ENCODE data around the gene CDH23.
A peak's percentile ranks its signal among the peaks of the same experiment; 100 is the strongest.

Gene CDH23

DNA sequence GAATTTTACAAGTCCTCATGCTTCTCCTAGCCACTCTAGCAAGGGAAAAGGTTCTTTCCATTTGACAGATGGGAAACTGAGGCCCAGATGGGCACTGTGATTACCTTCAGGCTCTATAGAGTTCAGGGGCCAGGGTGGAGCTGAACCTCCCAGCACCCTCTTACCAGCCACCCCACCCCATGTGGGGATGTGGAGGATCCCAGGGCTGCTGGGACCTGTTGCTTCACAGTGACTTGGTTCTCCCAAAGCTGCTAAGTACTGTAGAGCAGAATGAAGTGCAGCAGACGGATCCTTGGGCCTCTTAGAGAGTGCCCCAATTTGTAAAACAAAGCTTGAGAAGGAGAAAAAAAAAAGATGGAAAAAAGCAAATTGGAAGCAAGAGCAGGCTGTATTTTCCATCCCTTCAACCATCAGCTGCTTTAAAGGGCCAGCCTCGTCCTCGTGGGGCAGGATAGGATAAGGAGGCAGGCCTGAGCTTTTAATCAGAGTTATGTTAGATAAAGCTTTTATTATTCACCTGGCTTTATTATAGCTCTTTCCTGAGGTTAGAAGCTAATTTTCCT lies 147.0 kb downstream of the CDH23 start:
- DNase-seq = no peak

DNA sequence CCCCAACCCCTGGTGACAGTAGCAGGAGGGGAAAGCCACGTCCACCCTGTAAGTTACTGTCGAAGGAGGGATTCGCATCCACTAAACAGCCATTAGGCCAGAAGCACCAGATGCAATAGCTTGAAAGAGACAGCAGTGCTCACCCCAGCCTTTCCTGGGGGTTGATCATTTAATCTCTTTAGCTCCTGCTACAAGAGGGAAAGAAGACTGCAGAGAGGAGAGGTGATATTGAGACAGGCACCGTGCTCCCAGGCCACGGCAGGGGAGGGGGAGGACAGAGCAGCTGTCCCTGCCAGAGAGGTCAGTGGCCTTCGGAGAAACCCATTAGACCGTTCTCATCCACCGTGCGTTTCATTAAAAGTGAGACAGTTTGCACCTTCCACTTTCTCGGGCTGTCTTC lies 148.3 kb downstream of the CDH23 start:
- DNase-seq = no peak

DNA sequence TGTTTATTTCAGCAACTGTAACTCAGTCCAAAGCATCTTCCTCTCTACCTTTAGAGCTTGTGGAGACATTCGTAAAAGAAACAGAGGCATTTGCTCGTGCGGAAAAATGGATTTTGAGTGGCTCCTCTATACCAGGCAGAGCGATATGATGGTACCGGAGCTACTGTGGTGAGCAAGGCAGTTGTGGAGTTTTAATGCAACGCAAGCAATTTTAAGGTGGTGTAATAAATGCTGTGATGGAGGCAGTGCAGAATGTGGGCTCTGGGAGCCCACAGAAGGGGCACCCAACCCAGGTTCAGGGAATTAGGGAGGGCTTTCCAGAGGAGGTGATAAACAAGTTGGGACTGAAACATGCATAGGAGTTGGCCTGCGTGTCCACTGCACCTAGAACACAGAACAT lies 149.5 kb downstream of the CDH23 start:
- DNase-seq = no peak

DNA sequence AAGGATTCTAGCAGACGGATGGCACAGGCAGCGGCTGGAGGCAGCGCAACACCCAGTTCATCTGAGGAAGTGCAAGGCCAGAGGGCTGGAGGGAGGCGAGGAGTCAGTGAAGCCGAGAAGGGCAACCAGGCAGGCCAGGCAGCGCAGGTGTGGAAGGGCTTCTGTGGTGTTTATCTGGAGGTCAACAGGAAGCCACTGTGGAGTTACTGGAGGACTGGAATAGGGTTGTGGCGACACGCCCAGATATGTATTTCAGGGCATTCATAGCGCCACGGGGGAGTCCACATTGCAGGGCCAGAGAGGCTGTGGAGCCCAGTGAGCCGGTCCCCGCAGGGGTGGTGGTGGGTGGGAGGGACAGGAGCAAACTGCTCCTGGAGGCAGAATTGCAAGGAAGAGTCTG lies 150.6 kb downstream of the CDH23 start:
- DNase-seq = no peak

DNA sequence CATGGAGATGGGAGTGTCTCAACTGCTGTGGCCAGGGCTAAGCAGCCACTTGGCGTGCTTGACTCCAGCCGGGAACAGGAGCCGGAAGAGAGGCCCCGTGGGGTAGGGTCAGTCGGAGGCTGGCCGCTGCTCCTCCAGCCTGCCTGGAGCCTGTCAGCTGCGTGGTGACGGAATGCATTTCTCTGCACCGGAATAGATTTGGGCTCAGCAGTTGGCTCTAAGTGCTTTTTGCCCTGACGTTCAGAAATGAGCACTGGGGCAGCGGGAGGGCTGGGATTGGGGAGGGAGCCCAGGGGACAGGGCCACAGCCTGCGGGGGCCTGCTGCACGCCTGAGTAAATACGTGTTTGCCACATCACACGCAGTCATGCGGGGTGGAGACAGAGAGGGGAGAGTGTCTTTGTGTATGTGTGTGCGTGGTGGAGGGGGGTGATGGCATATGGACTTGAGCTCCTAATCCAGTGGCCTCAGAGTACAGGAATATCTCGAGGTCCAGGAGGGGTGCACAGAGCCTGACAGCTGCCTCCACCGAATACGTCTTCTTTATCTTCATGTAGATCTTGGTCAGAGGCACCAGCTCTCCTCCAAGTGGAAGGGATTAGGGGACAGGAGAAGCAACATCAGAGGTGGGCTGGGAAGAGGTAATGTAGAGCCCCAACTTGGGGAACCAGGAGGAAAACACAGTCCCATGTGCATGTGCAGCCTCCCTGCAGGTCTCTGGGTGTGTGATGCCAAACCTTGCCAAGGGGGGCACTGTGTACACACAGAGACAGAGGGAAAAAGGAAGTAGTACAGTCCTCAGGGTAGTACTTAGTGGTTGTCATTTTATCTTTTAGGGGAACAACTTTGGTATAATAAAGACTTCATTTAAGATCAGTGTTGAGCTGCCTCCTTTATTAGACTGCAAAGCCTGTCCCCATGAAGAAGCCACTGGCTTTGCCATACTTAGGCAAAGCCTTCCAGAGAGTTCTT lies 151.4 kb downstream of the CDH23 start:
- DNase-seq = no peak

DNA sequence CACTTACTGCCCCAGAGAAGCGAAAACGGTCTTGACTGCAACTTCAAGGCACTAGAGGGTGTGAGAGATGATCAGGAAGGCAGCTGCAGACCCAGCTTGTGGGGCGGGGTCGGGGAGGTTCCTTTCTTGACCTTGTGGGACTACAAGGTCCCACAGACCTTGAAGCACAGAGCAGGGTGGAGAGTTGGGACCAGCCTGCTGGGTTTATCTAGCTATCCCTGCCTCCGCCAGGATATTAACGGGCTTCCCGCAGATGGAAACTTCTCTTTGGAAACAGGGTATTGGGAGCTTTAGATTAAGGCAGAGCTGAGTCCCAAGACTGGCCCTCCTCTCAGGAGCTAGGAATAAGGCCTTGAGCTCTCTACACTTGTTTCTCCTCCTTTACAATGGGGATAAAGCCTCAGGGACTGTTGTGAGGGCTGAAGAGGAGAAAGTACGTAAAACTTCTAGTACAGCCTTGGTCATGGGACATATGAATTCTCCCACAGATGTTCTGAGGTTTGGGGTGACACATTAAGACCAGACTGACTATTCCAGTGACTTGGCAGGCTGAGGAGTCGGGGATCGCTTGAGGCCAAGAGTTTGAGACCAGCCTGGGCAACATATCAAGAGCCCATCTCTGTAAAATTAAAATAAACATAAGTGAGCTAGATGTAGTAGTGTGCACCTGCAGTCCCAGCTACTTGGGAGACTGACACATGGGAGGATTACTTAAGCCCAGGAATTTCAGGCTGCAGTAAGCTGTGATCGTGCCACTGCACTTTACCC lies 153.2 kb downstream of the CDH23 start:
- DNase-seq = no peak

DNA sequence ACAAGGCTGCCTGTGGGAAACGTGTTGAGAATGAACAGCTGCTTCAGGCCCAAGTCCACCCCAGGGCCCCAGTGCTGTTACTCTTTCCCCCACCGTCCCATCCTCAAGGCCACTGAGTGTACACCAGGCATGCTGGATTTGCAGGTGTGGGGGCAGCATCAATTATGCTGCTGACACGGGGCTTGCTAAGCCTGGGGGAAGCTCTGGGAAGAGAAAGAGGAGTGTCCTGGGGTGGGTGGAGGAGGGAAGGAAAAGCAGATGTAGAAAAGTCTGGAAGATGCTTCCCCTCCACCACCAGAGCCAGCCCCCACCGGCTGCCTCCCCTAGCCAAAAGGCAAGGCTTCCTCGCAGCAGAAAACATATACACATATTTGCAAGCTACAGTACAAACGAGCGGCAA lies 153.9 kb downstream of the CDH23 start:
- DNase-seq = no peak

DNA sequence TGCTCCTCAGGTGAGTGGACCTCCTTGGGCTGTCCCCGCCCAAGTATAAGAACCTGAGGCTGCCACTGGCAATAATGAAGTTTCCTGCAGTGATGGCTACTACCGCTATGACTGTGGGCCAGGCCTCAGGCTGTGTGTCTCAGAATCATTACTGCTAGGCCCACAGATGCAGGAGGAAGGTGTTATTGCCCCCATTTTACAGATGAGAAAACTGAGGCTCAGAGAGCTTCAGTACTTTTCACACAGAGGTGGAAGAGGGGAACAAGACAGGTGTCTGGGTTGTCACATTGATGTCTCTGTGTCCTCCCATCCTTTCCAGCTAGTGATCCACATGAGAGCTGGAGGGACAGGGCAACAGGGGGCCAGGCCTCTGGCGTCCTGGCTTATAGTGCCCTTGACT lies 155.2 kb downstream of the CDH23 start:
- no peak for DNase-seq

DNA sequence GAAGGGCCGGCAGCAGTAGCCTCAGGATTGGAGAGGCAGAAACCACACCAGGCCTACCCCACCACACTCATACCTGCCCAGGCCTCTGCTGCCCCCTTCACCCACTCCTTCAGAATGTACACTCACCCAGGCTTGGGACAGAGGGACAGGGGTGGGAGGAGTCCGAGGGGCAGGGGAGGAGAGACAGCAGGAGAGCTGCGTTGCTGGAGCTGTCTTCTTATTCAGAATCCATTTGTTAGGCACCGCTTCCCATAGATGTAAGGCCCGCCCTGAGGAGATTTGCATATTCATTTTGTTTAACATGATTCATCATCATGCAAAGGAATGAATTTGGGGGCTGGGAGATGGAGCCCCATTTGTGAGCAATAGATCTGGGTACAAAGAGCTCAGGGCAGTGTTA lies 156.7 kb downstream of the CDH23 start:
- no peak for DNase-seq

DNA sequence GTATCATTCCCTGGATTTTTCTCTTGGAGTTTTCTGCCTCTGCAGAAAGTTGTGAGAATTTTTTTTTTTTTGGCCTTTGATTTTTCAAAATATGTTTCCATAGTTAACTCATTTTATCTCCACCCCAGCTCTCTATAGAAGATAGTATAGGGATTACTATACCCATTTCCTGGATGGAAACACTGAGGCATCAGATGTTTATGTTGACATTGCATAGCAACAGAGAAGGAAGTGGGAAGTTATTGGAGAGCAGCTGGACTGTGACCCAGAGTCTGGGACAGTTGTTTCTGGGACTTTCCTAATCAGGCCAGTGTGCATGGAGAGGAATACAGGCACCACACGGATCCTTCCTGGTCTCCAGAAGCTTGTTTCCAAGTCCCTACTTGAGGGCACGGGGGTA lies 158.0 kb downstream of the CDH23 start:
- no peak for DNase-seq

DNA sequence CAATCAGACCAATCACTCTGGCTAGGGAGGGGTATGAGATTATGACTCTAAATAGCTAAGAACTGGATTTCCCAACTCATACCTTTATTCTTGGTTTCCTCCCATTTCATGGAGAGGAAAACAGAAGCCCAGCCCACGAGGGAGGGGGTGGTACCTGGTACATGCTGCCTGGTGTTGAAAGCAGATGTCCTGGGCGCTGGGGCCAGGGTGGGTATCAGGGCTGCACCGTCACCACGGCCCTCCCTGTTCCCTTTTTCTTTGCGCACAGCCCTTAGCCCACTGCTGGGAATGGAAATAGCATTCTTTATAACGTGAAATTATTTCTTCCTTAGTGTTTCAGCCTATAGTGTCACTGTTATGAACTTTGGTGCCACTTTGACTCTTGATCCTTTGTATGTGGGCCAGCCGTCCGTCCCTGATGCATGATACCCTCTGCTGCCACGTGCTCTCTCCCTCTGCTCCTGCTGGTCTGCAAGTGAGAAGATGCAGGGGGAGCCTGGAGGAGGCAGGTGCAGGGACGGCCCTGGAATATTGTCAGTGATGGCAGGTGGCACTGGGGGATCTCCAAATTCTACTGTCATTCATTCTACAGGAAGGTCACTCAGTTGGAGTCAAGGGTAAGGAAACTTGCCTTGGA lies 158.5 kb downstream of the CDH23 start:
- DNase-seq = no peak

DNA sequence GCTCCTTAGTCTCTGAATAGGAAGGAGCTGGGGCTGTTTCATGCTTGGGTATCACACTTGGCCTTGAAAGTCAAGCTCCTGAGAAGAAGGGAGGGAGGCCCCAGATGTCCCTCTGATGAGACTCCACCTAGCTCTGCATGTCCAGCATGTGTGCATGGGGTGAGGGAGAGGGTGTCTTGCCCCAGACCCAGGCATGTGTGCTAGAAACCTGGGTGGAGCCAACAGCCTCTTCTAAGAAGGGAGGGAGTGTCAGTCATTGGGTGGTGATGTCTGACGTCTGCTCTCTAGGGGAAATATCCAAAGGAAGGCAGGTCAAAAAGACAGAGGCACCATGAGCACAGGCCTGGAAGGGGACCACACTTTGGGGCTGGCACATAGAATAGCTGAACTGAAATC lies 159.0 kb downstream of the CDH23 start:
- no peak for DNase-seq

DNA sequence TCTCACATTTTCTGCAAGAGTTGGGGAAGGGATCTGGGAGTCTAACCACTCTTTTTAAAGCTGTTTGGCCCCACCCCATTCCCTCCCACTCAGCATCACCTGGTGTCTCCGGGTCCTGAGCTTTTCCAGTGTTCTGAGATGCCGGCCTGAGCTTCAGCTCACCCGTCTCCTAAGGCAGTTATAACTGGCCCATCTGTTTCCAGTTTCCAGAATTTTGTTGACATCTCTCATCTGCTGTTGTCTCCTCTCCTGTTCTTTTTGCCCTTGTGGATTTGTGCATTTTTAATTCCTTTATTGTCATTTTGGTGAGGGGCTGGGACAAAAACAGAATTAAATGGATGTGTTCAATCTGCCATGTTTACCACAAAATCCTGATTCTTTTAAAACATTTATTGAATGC lies 162.3 kb downstream of the CDH23 start:
- DNase-seq = no peak

DNA sequence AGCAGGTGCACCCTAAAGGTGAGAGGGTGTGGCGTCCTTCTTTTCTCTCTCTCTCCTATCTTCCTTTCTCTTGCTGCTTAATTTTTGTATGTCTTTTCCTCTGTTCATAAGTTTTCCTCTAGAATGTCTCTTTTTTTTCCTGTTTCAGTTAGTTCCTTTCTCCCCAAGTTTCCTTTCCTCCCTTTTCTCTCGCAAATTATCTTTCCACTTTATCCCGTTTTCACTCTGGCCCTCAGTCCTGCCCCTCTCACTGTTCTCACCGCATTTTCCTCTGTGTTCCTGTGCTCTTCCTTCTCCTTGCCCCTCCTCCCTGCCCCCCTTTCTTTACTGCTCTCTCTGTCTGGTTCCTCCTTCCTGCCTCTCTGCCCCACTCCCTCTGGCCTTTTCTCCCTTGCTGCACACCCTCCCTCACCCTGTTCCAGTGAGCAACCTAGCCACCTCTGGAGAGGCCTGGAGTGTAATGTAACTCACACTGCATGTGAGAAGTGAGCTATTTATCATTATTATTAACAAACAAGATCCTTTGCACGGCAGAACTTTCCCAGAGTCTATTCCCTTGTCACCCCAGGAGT lies 164.4 kb downstream of the CDH23 start:
- no peak for DNase-seq

DNA sequence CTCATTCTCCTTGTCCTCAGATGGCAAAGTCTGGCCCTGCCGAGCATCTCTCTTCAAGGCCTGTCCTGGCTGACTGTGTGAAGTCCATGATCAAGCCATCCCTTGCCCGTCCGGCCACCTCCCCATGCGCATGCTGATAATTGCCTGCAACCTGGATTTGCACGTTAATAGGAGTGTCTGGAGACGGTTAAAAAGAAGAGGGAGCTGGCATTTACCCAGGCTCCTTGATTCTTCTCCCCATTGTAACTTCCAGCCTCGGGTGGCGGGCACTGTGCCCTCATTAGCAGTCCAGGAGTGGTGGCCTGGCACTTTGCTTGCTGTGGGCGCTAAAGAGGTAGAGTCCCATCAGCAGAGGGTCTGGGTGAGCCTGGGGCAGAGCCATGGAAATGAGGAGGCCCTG lies 165.5 kb downstream of the CDH23 start:
- no peak for DNase-seq

DNA sequence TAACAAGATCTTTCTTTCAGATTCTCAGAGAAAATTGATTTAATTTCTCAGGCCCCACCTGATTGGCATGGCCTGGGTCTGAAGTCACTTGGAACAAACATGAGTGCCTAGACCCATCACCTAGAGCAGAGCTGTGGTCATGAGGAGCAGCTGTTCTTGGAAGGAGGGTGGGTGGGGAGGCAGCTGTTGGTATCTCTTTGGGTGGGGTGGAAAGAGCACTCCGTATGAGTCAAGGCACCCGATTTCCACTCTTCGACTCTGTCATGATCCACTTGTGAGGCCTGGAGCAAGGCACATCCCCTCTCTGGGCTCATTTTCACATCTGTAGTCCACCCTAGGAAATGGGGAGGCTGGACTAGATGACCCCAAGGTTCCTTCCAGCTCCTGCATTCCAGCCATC lies 166.2 kb downstream of the CDH23 start:
- DNase-seq = no peak

DNA sequence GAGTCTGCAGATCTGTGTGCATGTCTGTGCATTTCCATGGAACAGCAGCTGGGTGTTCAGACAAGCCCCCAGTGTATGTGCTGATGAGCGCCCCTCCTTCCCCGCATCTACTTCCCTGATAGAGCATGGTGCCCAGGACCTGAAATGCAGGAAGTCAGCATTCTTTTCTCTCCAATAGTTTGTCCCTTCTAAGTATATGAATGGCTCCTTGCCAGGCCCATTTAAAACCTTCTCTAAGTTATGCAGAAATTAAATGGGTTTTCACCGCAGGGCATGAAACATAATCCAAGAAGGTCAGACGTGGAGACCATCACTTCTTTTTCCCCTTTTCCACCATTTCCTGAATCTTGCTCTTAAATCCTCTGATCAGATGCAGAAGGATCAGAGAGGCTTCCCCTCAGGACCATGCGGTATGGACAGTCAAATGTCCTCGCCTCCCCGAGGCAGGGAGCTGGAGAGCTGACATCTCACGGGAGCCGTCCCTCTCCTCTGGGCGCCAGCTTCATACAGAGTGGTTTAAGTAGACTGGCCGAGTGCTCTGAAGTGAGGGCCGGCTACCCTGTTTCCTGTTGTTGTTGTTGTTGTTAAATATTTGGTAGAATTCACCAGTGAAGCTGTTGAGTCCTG lies 167.6 kb downstream of the CDH23 start:
- DNase-seq = peak; percentile 62

DNA sequence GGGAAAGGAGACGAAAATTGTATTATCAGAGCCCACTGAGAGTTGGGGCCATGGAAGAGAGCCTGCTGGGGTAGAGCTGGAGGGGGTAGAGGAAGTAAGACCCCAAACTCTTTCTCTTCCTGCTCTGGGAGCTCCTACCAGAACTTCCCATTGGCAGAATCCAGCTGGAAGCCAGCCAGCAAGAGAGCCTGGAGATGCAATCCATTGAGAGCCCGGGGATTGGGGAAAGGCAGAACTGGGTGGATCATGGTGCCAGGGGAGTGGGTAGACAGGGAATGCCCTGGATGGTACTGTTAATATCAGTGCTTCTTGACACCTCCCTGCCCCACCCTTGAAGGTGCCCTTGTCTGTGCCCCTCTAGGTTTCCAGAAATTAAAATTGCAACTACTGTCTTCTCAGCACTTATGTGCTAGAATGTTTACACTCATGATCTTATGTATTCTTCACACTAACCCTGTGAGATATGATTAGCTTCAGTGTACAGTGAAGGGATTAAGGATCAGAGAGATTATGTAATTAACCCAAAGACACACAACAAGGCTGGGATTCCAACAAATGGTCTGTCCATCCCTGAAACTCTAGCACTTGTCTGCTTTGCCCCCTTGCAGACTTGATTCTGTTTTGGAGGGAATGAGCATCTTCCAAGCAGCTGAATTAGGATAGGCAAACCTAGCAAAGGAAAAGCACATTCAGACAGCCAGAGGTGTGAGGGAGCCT lies 168.7 kb downstream of the CDH23 start:
- no peak for DNase-seq

DNA sequence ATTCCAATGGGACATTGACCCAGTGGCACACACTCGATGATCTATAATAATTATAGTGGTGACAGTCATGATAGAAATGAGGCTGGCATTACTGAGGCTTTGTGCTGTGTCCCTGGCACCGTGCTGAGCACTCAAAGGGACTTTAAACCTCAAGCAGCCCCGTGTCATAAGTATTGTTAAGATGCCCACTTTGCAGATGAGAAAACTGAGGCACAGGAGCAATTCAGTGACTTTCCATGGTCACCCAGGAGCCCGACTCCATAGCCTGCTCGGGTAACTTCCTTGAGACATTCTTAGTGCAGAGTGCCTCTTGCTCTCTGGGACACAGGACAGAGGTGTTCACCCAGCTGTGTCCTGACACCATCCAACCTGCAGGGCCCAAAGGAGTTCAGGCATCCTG lies 170.3 kb downstream of the CDH23 start:
- no peak for DNase-seq

DNA sequence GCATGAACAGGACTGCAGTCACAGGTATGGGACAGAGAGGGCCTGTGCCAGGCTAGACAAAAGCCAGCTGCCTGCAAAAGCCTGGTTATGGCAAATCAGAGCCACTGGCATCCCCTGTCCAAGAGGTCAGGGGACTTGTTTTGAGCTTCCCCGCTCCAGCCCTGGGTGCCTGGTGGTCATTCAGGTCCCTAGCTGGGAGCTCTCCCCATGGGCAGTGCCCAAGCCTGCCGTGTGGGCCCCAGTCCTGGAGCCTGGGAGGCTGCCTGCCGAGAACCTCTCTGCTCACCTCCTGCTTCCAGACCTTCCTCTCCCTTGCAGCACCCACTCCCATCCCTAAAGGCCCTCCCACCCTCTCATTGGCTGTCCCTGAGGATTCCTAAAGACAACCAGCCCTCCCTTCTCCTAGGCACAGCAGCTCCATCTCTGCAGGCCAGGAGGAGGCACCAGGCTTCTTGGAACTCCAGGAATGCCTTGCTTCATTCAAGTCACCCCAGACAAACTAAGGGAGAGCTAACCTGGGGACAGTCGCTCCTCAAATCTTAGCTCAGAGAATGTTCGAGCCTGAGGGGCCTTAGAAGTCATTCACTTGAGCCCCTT lies 172.3 kb downstream of the CDH23 start:
- no peak for DNase-seq

All from DMS79 treated with DMSO at 0.1 percent for 48 hours (cell line).